Heart left ventricle (tissue), 13 donors: ENCODE measurements around the gene ITGB5.

Experiments used
- POLR2A ChIP-seq, 2 donors: fragments of 450-650 bp; IDR thresholded peaks; one replicate each; pipeline ENCODE4 v1.6.1; 2017; ENCODE audit warnings: antibody characterized with exemption in 2 of 2, mild to moderate bottlenecking in 2 of 2, moderate library complexity in 2 of 2
- TF ChIP-seq, protein P1 (sequence below), 12 donors: fragments of 200-600 bp; sonication (generic) in 4 of 12; IDR thresholded peaks; one replicate each; pipeline versions ENCODE4 v1.5.0 to v1.8.0; 2018 to 2022; ENCODE audit warnings: antibody characterized with exemption in 12 of 12, mild to moderate bottlenecking in 5 of 12
- donor health status: ischemic (EF 13 %, LVEDD 7.1; RV severe dilation, severe dysfunction).
- donor health status: DM: no; HTN: yes; CAD: no.
- donor health status: DM: no; HTN: no; CAD: no.
- donor health status: ischemic (EF 25% LVEDD 6.9; RV normal size, moderate dysfunction).
- donor health status: ischemic (EF 25% LVEDD 5.7; RV mildly dilated, moderate dysfunction).
- donor health status: ischemic (EF 35%, LVEDD 5.7; RV mildly dilated, moderate dysfunction).
- donor health status: nonischemic (EF 11% LVEDD 7.7; RV severe dilation, severe dysfunction).
- donor health status: DM: yes; HTN: yes; CAD: no.
- donor health status: PGD.
- donor health status: ischemic (EF 29% LVEDD 5.4; RV normal size, mild dysfunction).
- donor health status: nonischemic (EF 23%, LVEDD 6.1; RV moderate dilation, normal function).

GRCh38 chr3:124774327-124774718 is 112.8 kb downstream of the ITGB5 start:
- TF ChIP-seq, protein P1, sequence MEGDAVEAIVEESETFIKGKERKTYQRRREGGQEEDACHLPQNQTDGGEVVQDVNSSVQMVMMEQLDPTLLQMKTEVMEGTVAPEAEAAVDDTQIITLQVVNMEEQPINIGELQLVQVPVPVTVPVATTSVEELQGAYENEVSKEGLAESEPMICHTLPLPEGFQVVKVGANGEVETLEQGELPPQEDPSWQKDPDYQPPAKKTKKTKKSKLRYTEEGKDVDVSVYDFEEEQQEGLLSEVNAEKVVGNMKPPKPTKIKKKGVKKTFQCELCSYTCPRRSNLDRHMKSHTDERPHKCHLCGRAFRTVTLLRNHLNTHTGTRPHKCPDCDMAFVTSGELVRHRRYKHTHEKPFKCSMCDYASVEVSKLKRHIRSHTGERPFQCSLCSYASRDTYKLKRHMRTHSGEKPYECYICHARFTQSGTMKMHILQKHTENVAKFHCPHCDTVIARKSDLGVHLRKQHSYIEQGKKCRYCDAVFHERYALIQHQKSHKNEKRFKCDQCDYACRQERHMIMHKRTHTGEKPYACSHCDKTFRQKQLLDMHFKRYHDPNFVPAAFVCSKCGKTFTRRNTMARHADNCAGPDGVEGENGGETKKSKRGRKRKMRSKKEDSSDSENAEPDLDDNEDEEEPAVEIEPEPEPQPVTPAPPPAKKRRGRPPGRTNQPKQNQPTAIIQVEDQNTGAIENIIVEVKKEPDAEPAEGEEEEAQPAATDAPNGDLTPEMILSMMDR (IDR thresholded peaks at IDR 0.05), result no peak
- TF ChIP-seq POLR2A (IDR thresholded peaks at IDR 0.05), result no peak
